Endothelial cell of umbilical vein (primary cell): Measurements from ENCODE around the gene GGA1.

Experiments used
- CTCF ChIP-seq, 2 donors: IDR thresholded peaks; 1 replicate in 1 of 2; 2 replicates in 1 of 2; pipeline ENCODE4 v1.5.1; 2011; ENCODE audit warnings: low read length in 2 of 2, mild to moderate bottlenecking in 2 of 2, moderate library complexity in 2 of 2, control low read depth in 1 of 2, inconsistent platforms in 1 of 2, low read depth in 1 of 2; ENCODE audit not compliant: insufficient read depth in 1 of 2; ENCODE audit errors: extremely low read depth in 1 of 2
- EZH2 ChIP-seq: IDR thresholded peaks from 2 replicates; pipeline ENCODE4 v1.6.1; 2012; ENCODE audit warnings: borderline replicate concordance, low read depth, mild to moderate bottlenecking, moderate library complexity, low read length, inconsistent platforms; ENCODE audit not compliant: severe bottlenecking
- FOS ChIP-seq: IDR thresholded peaks from 2 replicates; pipeline ENCODE4 v1.6.1; 2011; ENCODE audit warnings: mild to moderate bottlenecking, low read length, moderate library complexity, borderline replicate concordance; ENCODE audit not compliant: insufficient read depth
- GATA2 ChIP-seq: IDR thresholded peaks from 2 replicates; pipeline ENCODE4 v1.7.0; 2011; ENCODE audit warnings: low read depth, mild to moderate bottlenecking, moderate library complexity, mixed read lengths, low read length; ENCODE audit not compliant: insufficient read length, insufficient read depth
- MYC ChIP-seq: IDR thresholded peaks from one replicate; pipeline ENCODE4 v1.6.1; 2011; ENCODE audit warnings: mild to moderate bottlenecking, low read depth, low read length
- POLR2A ChIP-seq: IDR thresholded peaks from 2 replicates; pipeline ENCODE4 v1.6.1; 2012; ENCODE audit warnings: low read depth, mild to moderate bottlenecking, control low read depth, low read length

DNA sequence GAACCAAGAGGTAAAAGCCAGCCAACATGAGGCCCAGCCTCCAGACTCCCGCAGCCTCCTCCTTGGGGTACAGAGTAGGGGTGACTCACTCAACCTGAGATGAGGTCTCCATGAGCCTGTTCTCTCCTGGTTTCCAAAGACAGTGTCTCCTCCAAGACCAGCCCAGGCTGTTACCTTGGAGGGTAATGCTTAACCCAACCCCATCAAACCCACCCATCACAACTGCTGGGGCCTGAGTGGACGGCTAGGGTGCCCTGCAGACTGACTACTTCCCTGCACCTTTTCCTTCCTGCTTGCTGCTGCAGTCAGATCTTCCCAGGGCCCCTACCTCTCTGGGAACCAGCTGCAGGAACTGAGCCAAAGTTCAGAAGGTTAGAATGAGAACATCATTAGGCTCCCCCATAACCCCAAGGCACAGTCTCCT lies 72.4 kb downstream of the GGA1 start:
- TF ChIP-seq FOS (no peak), CTCF (IDR thresholded peaks at IDR 0.05; ENCODE audit: extremely low read depth in 1 of 2, insufficient read depth in 1 of 2, low read depth in 1 of 2, low read length in 2 of 2) (no peak), EZH2 (no peak), POLR2A (no peak), MYC (no peak), GATA2 (no peak)
